Vagina (tissue), 2 donors: Measurements from ENCODE around the gene PSMA7.

Experiments used
- POLR2A ChIP-seq, 2 donors: fragments of 450-650 bp; IDR thresholded peaks; one replicate each; pipeline ENCODE4 v1.6.1; 2017; ENCODE audit warnings: antibody characterized with exemption in 2 of 2, mild to moderate bottlenecking in 2 of 2, moderate library complexity in 2 of 2
- POLR2AphosphoS5 ChIP-seq, 2 donors: sonication (generic); formaldehyde crosslinking; IDR thresholded peaks; one replicate each; pipeline ENCODE4 v1.9.0; 2017; ENCODE audit warnings: antibody characterized with exemption in 2 of 2, mild to moderate bottlenecking in 2 of 2, low read depth in 1 of 2; ENCODE audit not compliant: insufficient read depth in 1 of 2

- no peak for TF ChIP-seq POLR2A (IDR thresholded peaks at IDR 0.05)
- TF ChIP-seq POLR2AphosphoS5 (IDR thresholded peaks at IDR 0.05; ENCODE audit: insufficient read depth in 1 of 2, low read depth in 1 of 2), result no peak
Observed at GRCh38 chr20:62183426-62184142, 40.4 kb upstream of the PSMA7 start.
